ENCODE results near the gene PKP4. TPM values are rescaled to one million over a fixed set of nuclear protein-coding genes. Genes with fewer than 3 reads are reported as not detected.
"Not testable (repeated sequence)": the region's sequence is repeated elsewhere in the genome, so short reads cannot be mapped to it uniquely, and the experiment has no call there.

Gene PKP4
- total RNA-seq, 1 donor, result 47.4 TPM

DNA sequence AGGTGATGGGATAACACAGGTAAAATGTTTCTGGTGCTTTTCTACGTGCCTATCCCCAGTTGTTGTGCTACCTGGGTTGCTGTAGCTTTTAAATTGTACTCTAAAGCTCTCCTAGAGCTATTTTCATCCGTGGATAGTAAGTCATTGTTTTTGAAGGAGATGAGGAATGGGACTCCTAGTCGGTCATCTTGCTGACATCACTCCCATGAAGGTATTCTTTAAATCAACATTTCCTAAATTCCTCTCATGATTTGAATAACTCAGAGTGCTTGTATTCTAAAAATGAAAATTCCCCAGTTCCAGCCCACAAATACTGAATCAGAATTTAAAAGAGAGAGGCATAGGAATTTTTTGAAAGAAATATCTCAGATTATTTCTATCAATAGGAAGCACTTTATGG is 44.5 kb upstream of the PKP4 start:
- no peaks in the 10 kb centered on the region for H4K20me1 ChIP-seq (ENCODE audit: insufficient read depth, low read length)
- H2AFZ ChIP-seq (ENCODE audit: low read length), result peak overlapping the region; percentile 26
- no peaks in the 10 kb centered on the region for H3K36me3 ChIP-seq (ENCODE audit: insufficient read depth, low read length)
- peak overlapping the region; percentile 60 for H3K4me2 ChIP-seq (ENCODE audit: insufficient read depth, low read length)
- no peaks in the 10 kb centered on the region for H3K79me2 ChIP-seq (ENCODE audit: insufficient read depth, low read length)
- TF ChIP-seq, protein P1, sequence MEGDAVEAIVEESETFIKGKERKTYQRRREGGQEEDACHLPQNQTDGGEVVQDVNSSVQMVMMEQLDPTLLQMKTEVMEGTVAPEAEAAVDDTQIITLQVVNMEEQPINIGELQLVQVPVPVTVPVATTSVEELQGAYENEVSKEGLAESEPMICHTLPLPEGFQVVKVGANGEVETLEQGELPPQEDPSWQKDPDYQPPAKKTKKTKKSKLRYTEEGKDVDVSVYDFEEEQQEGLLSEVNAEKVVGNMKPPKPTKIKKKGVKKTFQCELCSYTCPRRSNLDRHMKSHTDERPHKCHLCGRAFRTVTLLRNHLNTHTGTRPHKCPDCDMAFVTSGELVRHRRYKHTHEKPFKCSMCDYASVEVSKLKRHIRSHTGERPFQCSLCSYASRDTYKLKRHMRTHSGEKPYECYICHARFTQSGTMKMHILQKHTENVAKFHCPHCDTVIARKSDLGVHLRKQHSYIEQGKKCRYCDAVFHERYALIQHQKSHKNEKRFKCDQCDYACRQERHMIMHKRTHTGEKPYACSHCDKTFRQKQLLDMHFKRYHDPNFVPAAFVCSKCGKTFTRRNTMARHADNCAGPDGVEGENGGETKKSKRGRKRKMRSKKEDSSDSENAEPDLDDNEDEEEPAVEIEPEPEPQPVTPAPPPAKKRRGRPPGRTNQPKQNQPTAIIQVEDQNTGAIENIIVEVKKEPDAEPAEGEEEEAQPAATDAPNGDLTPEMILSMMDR (IDR thresholded peaks at IDR 0.05; ENCODE audit: extremely low read depth, low read depth, low read length), result no peak
- peak overlapping the region; percentile 80 for H3K27ac ChIP-seq (ENCODE audit: low read depth, low read length)
- H3K27me3 ChIP-seq (ENCODE audit: insufficient read depth, low read length), result no peaks in the 10 kb centered on the region
- no peak overlapping the region for H3K4me3 ChIP-seq (ENCODE audit: insufficient read depth, low read length)
- H3K9me3 ChIP-seq (ENCODE audit: low read depth, low read length), result peaks cover 3% of the 10 kb centered on the region
- peaks cover 33% of the 10 kb centered on the region for H3K4me1 ChIP-seq (ENCODE audit: insufficient read depth, low read length)
- DNase-seq (ENCODE audit: insufficient read length, low spot score, missing footprints), result peak; percentile 21

DNA sequence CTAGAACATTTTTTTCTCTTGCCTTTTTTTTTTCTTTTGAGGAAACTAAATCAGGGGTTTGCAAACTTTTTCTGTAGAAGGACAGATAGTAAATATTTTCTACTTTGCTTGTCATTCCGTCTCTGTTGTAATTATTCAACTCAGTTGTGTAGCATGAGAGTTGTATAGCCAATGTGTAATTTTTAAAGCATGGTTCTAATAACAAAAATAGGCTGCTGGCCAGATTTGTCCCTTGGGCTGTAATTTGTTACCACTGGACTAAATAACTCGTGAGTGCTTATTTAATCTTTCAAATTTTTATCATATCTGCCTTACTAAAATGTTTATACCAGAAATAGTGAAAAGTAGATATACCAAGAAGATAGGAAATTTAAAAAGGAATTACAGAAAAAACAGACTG is 43.2 kb upstream of the PKP4 start:
- H3K4me1 ChIP-seq (ENCODE audit: insufficient read depth, low read length), result peaks cover 33% of the 10 kb centered on the region
- no peak for DNase-seq (ENCODE audit: insufficient read length, low spot score, missing footprints)
- peak overlapping the region; percentile 52 for H3K4me2 ChIP-seq (ENCODE audit: insufficient read depth, low read length)
- TF ChIP-seq, protein P1 (IDR thresholded peaks at IDR 0.05; ENCODE audit: extremely low read depth, low read depth, low read length), result no peak
- peak overlapping the region; percentile 70 for H3K27ac ChIP-seq (ENCODE audit: low read depth, low read length)
- no peaks in the 10 kb centered on the region for H4K20me1 ChIP-seq (ENCODE audit: insufficient read depth, low read length)
- H3K27me3 ChIP-seq (ENCODE audit: insufficient read depth, low read length), result no peaks in the 10 kb centered on the region
- H3K4me3 ChIP-seq (ENCODE audit: insufficient read depth, low read length), result no peak overlapping the region
- H3K36me3 ChIP-seq (ENCODE audit: insufficient read depth, low read length), result no peaks in the 10 kb centered on the region
- no peak overlapping the region for H2AFZ ChIP-seq (ENCODE audit: low read length)
- H3K79me2 ChIP-seq (ENCODE audit: insufficient read depth, low read length), result no peaks in the 10 kb centered on the region
- peaks cover 3% of the 10 kb centered on the region for H3K9me3 ChIP-seq (ENCODE audit: low read depth, low read length)

DNA sequence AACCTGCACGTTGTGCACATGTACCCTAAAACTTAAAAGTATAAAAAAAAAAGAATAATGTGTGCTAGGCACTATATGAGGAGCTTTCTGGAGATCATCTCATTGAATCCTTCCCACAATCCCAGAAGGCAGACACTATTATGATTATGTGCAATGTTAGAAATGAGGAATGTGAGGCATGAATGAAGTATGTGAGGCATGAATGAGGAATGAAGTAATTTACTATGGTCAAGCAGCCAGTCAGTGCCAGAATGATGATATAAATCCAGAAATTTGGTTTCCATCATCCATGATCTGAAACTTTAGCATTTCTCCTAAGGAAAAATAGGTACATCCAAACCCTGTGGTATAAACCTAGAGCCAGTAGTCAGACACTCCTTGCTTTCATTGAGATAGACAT is 42.2 kb upstream of the PKP4 start:
- Histone ChIP-seq H3K9me3 (ENCODE audit: low read depth, low read length) (peaks cover 3% of the 10 kb centered on the region), H3K27ac (ENCODE audit: low read depth, low read length) (peak overlapping the region; percentile 70), H4K20me1 (ENCODE audit: insufficient read depth, low read length) (no peaks in the 10 kb centered on the region), H3K79me2 (ENCODE audit: insufficient read depth, low read length) (no peaks in the 10 kb centered on the region), H2AFZ (ENCODE audit: low read length) (no peak overlapping the region), H3K27me3 (ENCODE audit: insufficient read depth, low read length) (no peaks in the 10 kb centered on the region), H3K4me2 (ENCODE audit: insufficient read depth, low read length) (peak overlapping the region; percentile 52), H3K4me1 (ENCODE audit: insufficient read depth, low read length) (peaks cover 33% of the 10 kb centered on the region), H3K4me3 (ENCODE audit: insufficient read depth, low read length) (no peak overlapping the region), H3K36me3 (ENCODE audit: insufficient read depth, low read length) (no peaks in the 10 kb centered on the region)
- TF ChIP-seq, protein P1 (IDR thresholded peaks at IDR 0.05; ENCODE audit: extremely low read depth, low read depth, low read length), result no peak
- DNase-seq (ENCODE audit: insufficient read length, low spot score, missing footprints), result peak; percentile 68

DNA sequence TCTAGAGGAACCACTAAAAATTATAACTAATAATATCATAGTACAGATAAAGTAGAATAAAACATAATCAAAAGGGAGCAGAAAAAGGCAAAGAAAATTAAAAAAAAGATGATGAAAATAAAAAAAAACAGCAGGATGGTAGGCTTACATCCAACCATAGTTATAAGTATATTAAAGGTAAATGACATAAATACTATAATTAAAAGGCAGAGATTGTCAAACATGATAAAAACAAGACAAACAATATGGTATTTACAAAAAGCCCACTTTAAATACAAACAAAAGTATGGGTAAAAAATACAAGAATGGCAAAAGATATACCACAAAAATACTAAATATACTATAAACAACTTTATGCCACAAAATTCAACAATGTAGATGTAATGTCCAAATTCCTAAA is 24.6 kb upstream of the PKP4 start:
- H3K9me3 ChIP-seq (ENCODE audit: low read depth, low read length), result no peaks in the 10 kb centered on the region
- no peaks in the 10 kb centered on the region for H3K4me1 ChIP-seq (ENCODE audit: insufficient read depth, low read length)
- H2AFZ ChIP-seq (ENCODE audit: low read length), result no peak overlapping the region
- H3K4me2 ChIP-seq (ENCODE audit: insufficient read depth, low read length), result no peak overlapping the region
- H3K36me3 ChIP-seq (ENCODE audit: insufficient read depth, low read length), result no peaks in the 10 kb centered on the region
- no peaks in the 10 kb centered on the region for H3K79me2 ChIP-seq (ENCODE audit: insufficient read depth, low read length)
- no peak overlapping the region for H3K4me3 ChIP-seq (ENCODE audit: insufficient read depth, low read length)
- no peaks in the 10 kb centered on the region for H3K27me3 ChIP-seq (ENCODE audit: insufficient read depth, low read length)
- no peak overlapping the region for H3K27ac ChIP-seq (ENCODE audit: low read depth, low read length)
- H4K20me1 ChIP-seq (ENCODE audit: insufficient read depth, low read length), result no peaks in the 10 kb centered on the region
- TF ChIP-seq, protein P1 (IDR thresholded peaks at IDR 0.05; ENCODE audit: extremely low read depth, low read depth, low read length), result no peak
- DNase-seq (ENCODE audit: insufficient read length, low spot score, missing footprints), result no peak

DNA sequence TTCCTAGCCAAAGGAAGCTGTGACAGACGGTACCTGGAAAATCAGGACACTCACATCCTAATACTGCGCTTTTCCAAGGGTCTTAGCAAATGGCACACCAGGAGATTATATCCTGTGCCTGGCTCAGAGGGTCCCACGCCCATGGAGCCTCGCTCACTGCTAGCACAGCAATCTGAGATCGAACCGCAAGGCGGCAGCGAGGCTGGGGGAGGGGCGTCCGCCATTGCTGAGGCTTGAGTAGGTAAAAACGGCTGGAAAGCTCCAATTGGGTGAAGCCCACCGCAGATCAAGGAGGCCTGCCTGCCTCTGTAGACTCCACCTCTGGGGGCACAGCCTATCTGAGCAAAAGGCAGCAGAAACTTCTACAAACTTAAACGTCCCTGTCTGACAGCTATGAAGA is 23.0 kb upstream of the PKP4 start:
- not testable (repeated sequence) for H3K79me2 ChIP-seq (ENCODE audit: insufficient read depth, low read length)

DNA sequence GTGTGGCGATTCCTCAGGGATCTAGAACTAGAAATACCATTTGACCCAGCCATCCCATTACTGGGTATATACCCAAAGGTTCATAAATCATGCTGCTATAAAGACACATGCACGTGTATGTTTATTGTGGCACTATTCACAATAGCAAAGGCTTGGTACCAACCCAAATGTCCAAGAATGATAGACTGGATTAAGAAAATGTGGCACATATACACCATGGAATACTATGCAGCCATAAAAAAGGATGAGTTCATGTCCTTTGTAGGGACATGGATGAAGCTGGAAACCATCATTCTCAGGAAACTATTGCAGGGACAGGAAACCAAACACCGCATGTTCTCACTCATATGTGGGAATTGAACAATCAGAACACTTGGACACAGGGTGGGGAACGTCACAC is 17.7 kb upstream of the PKP4 start:
- not testable (repeated sequence) for H2AFZ ChIP-seq (ENCODE audit: low read length); H3K36me3 ChIP-seq (ENCODE audit: insufficient read depth, low read length); H3K4me3 ChIP-seq (ENCODE audit: insufficient read depth, low read length); H4K20me1 ChIP-seq (ENCODE audit: insufficient read depth, low read length); H3K27me3 ChIP-seq (ENCODE audit: insufficient read depth, low read length); H3K4me2 ChIP-seq (ENCODE audit: insufficient read depth, low read length); H3K4me1 ChIP-seq (ENCODE audit: insufficient read depth, low read length); H3K27ac ChIP-seq (ENCODE audit: low read depth, low read length); H3K9me3 ChIP-seq (ENCODE audit: low read depth, low read length); H3K79me2 ChIP-seq (ENCODE audit: insufficient read depth, low read length); DNase-seq (ENCODE audit: insufficient read length, low spot score, missing footprints)

More for the DNA sequence above, 23.0 kb upstream of the PKP4 start:
- not testable (repeated sequence) for H3K4me1 ChIP-seq (ENCODE audit: insufficient read depth, low read length); H3K9me3 ChIP-seq (ENCODE audit: low read depth, low read length); H3K4me2 ChIP-seq (ENCODE audit: insufficient read depth, low read length); H3K27ac ChIP-seq (ENCODE audit: low read depth, low read length); H3K27me3 ChIP-seq (ENCODE audit: insufficient read depth, low read length); DNase-seq (ENCODE audit: insufficient read length, low spot score, missing footprints); H3K4me3 ChIP-seq (ENCODE audit: insufficient read depth, low read length); H4K20me1 ChIP-seq (ENCODE audit: insufficient read depth, low read length); H3K36me3 ChIP-seq (ENCODE audit: insufficient read depth, low read length); H2AFZ ChIP-seq (ENCODE audit: low read length)

All from osteoblast (primary cell).